Activated CD8-positive, alpha-beta T cell treated with anti-CD3 and anti-CD28 coated beads for 36 hours (primary cell): ENCODE data around the gene GALNT14. TPM values are rescaled to one million over a fixed set of nuclear protein-coding genes. Genes with fewer than 3 reads are reported as not detected.

Source experiments
- ATAC-seq: fragments of 200-7000 bp; cut with Tn5 transposase; one replicate; pipeline ENCODE4 v1.10.0; 2021; ENCODE audit warnings: mild to moderate bottlenecking, moderate library complexity
- CTCF ChIA-PET: fragments of 350-600 bp; sonication (Branson Sonifier 250); formaldehyde crosslinking; loops from one replicate; lab custom pipeline; 2021; ENCODE audit warnings: antibody characterized with exemption; lab: Charles Lee
- POLR2A ChIA-PET: fragments of 350-600 bp; sonication (Branson Sonifier 250); formaldehyde crosslinking; loops from one replicate; lab custom pipeline; 2021; ENCODE audit warnings: antibody characterized with exemption; lab: Charles Lee
- DNase-seq: peaks from one replicate; pipeline ENCODE4 v3.0.0-alpha.2; 2020
- H3K27ac Mint-ChIP-seq: one replicate; pipeline ENCODE4 v1.8.0; 2021; ENCODE audit warnings: mild to moderate bottlenecking, mixed read lengths
- H3K27me3 Mint-ChIP-seq: one replicate; pipeline ENCODE4 v1.8.0; 2021; ENCODE audit warnings: mixed read lengths
- H3K36me3 Mint-ChIP-seq: one replicate; pipeline ENCODE4 v1.8.0; 2021; ENCODE audit warnings: low read depth, mixed read lengths
- H3K4me1 Mint-ChIP-seq: one replicate; pipeline ENCODE4 v1.8.0; 2021; ENCODE audit warnings: low read depth, mixed read lengths
- H3K4me3 Mint-ChIP-seq: one replicate; pipeline ENCODE4 v1.8.0; 2021; ENCODE audit warnings: mild to moderate bottlenecking, moderate library complexity, mixed read lengths
- H3K9me3 Mint-ChIP-seq: one replicate; pipeline ENCODE4 v1.8.0; 2021; ENCODE audit warnings: mixed read lengths
- CTCF ChIP-seq: fragments of 200-600 bp; IDR thresholded peaks from one replicate; pipeline ENCODE4 v1.8.0; 2022; ENCODE audit warnings: antibody characterized with exemption, mild to moderate bottlenecking
- intact Hi-C: fragments of 100-400 bp; cut with micrococcal nuclease; formaldehyde crosslinking; loops from one replicate; pipeline ENCODE4 v1.10.0; 2022
- total RNA-seq, 2 experiments: library from RNA; stranded (reverse); gene quantifications; one replicate each; pipeline ENCODE4 v1.2.3, GENCODE V29; 2021

Gene GALNT14
- total RNA-seq, 2 experiments from 2014 or later, result 1.1 to 1.9 TPM

- no peak for TF ChIP-seq CTCF
- ATAC-seq (no peak), DNase-seq (no peak)
- POLR2A ChIA-PET, result no interaction called here
- CTCF ChIA-PET, result no interaction called here
- intact Hi-C loops, result no loop called here
- Mint-ChIP-seq H3K4me1 (no peaks in the 10 kb centered on the region), H3K27me3 (no peaks in the 10 kb centered on the region), H3K4me3 (no peak overlapping the region), H3K27ac (no peak overlapping the region), H3K9me3 (peaks cover 2% of the 10 kb centered on the region), H3K36me3 (no peaks in the 10 kb centered on the region)
Measured at GRCh38 chr2:30948130-30948529, 190.1 kb downstream of the GALNT14 start.

GRCh38 chr2:30947686-30948085, 190.6 kb downstream of the GALNT14 start:
- Mint-ChIP-seq H3K36me3 (no peaks in the 10 kb centered on the region), H3K4me3 (no peak overlapping the region), H3K27ac (no peak overlapping the region), H3K4me1 (no peaks in the 10 kb centered on the region), H3K27me3 (no peaks in the 10 kb centered on the region), H3K9me3 (peaks cover 2% of the 10 kb centered on the region)
- ChIA-PET CTCF (no interaction called here), POLR2A (no interaction called here)
- peak; percentile 10 for DNase-seq
- intact Hi-C loops, result no loop called here
- no peak for TF ChIP-seq CTCF
- peak; percentile 55 for ATAC-seq

- POLR2A ChIA-PET, result no interaction called here
- Mint-ChIP-seq H3K27me3 (no peaks in the 10 kb centered on the region), H3K4me3 (no peak overlapping the region), H3K36me3 (no peaks in the 10 kb centered on the region), H3K9me3 (no peaks in the 10 kb centered on the region), H3K27ac (no peak overlapping the region), H3K4me1 (no peaks in the 10 kb centered on the region)
- no peak for TF ChIP-seq CTCF
- intact Hi-C loops, result no loop called here
- CTCF ChIA-PET, result no interaction called here
- no peak for DNase-seq
- ATAC-seq, result no peak
Measured at GRCh38 chr2:30942419-30942818, 195.8 kb downstream of the GALNT14 start.

- H3K27me3 Mint-ChIP-seq, result no peaks in the 10 kb centered on the region
- TF ChIP-seq CTCF, result no peak
- CTCF ChIA-PET, result no interaction called here
- no peak overlapping the region for H3K27ac Mint-ChIP-seq
- POLR2A ChIA-PET, result no interaction called here
- H3K4me1 Mint-ChIP-seq, result no peaks in the 10 kb centered on the region
- intact Hi-C loops, result no loop called here
- H3K9me3 Mint-ChIP-seq, result no peaks in the 10 kb centered on the region
- no peak overlapping the region for H3K4me3 Mint-ChIP-seq
- ATAC-seq, result no peak
- no peaks in the 10 kb centered on the region for H3K36me3 Mint-ChIP-seq
- DNase-seq, result no peak
Measured at GRCh38 chr2:30940839-30941238, 197.4 kb downstream of the GALNT14 start.

GRCh38 chr2:30939364-30939763, 198.9 kb downstream of the GALNT14 start:
- H3K4me1 Mint-ChIP-seq, result no peaks in the 10 kb centered on the region
- DNase-seq, result no peak
- no peaks in the 10 kb centered on the region for H3K9me3 Mint-ChIP-seq
- CTCF ChIA-PET, result no interaction called here
- intact Hi-C loops, result no loop called here
- no peak for ATAC-seq
- H3K27me3 Mint-ChIP-seq, result no peaks in the 10 kb centered on the region
- no peaks in the 10 kb centered on the region for H3K36me3 Mint-ChIP-seq
- H3K27ac Mint-ChIP-seq, result no peak overlapping the region
- no peak for TF ChIP-seq CTCF
- POLR2A ChIA-PET, result no interaction called here
- H3K4me3 Mint-ChIP-seq, result no peak overlapping the region
